A673 (cell line): ENCODE results near the gene OR7A17. TPM values are rescaled to one million over a fixed set of nuclear protein-coding genes. Genes with fewer than 3 reads are reported as not detected.

Experiments
- BruUV-seq: library from RNA; stranded (reverse); fragments of 400-500 nt; replicated peaks from 2 replicates; lab custom pipeline; 2021; lab: Mats Ljungman, UMichigan
- CTCF ChIA-PET: fragments of 300-600 bp; sonication (Branson Sonifier 250); formaldehyde crosslinking; loops from one replicate; lab custom pipeline; 2022; ENCODE audit warnings: antibody characterized with exemption; lab: Charles Lee
- POLR2A ChIA-PET: fragments of 300-600 bp; sonication (Branson Sonifier 250); formaldehyde crosslinking; loops from one replicate; lab custom pipeline; 2022; ENCODE audit warnings: antibody characterized with exemption; ENCODE audit not compliant: low non-redundant PET; lab: Charles Lee
- DNase-seq: peaks from one replicate; pipeline ENCODE4 v3.0.0-alpha.2; 2015; ENCODE audit warnings: low spot score
- H3K27ac ChIP-seq: fragments of 200-600 bp; sonication (generic); 2 replicates; pipeline ENCODE4 v1.5.1; 2016; ENCODE audit warnings: mixed run types, low read depth, mild to moderate bottlenecking, mixed read lengths, antibody characterized with exemption, low read length; ENCODE audit not compliant: poor library complexity, severe bottlenecking
- H3K27me3 ChIP-seq: fragments of 200-600 bp; sonication (generic); replicated peaks from 2 replicates; pipeline ENCODE4 v1.6.1; 2017; ENCODE audit warnings: mixed run types, low read depth, mild to moderate bottlenecking, mixed read lengths, antibody characterized with exemption, low read length; ENCODE audit not compliant: insufficient read depth, poor library complexity
- H3K36me3 ChIP-seq: fragments of 200-600 bp; sonication (generic); 2 replicates; pipeline ENCODE4 v1.6.1; 2016; ENCODE audit warnings: mixed run types, mild to moderate bottlenecking, mixed read lengths, antibody characterized with exemption, low read length; ENCODE audit not compliant: insufficient read depth, poor library complexity, severe bottlenecking
- H3K4me1 ChIP-seq: fragments of 200-600 bp; sonication (generic); 2 replicates; pipeline ENCODE4 v1.6.1; 2017; ENCODE audit warnings: mixed run types, mild to moderate bottlenecking, mixed read lengths, antibody characterized with exemption, low read length; ENCODE audit not compliant: insufficient read depth, poor library complexity, severe bottlenecking
- H3K4me3 ChIP-seq: fragments of 200-600 bp; sonication (generic); 2 replicates; pipeline ENCODE4 v1.5.1; 2016; ENCODE audit warnings: low read depth, mixed run types, mild to moderate bottlenecking, mixed read lengths, low read length; ENCODE audit not compliant: poor library complexity, severe bottlenecking
- H3K9me3 ChIP-seq: fragments of 200-600 bp; sonication (generic); 2 replicates; pipeline ENCODE4 v1.6.1; 2016; ENCODE audit warnings: mixed run types, low read depth, mild to moderate bottlenecking, mixed read lengths, antibody characterized with exemption, low read length; ENCODE audit not compliant: poor library complexity, severe bottlenecking
- EZH2 ChIP-seq: fragments of 200-600 bp; sonication (generic); IDR thresholded peaks from 2 replicates; pipeline ENCODE4 v1.6.1; 2017; ENCODE audit warnings: borderline replicate concordance, low read depth, mild to moderate bottlenecking, mixed read lengths, antibody characterized with exemption, low read length; ENCODE audit not compliant: poor library complexity, severe bottlenecking
- intact Hi-C: fragments of 100-400 bp; cut with micrococcal nuclease; formaldehyde crosslinking; loops from one replicate; pipeline ENCODE4 v1.10.0; 2022; ENCODE audit not compliant: unreplicated experiment
- total RNA-seq: library from RNA; stranded (reverse); gene quantifications from 2 replicates; pipeline ENCODE4 v1.2.3, GENCODE V29; 2021
- TF ChIP-seq, protein P1 (sequence below): fragments of 300-800, 200-600 bp; sonication (generic); conservative IDR thresholded peaks from 2 replicates; pipeline ENCODE4 v1.5.1; 2017; ENCODE audit warnings: low read depth, mild to moderate bottlenecking, antibody characterized with exemption, low read length, moderate library complexity, mixed read lengths

The OR7A17 gene
- total RNA-seq, 1 experiment from 2014 or later, result not detected

DNA sequence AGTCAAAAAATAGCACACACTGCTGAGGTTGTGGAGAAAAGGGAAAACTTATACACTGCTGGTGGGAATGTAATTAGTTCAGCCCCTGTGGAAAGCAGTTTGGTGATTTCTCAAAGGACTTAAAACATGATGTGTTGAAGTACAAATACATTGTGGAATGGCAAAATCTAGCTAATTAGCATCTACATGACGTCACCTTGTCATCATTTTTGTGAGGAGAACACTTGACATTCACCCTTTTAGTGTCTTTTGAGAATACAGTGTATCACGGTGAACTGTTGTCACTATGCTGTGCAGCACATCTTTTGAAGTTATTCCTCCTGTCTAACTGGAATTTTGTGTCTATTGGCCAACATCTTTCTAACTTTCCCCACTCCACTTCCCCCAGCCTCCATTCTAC is 42.8 kb downstream of the OR7A17 start:
- POLR2A ChIA-PET, result no interaction called here
- Histone ChIP-seq H3K36me3 (no peaks in the 10 kb centered on the region), H3K4me1 (no peaks in the 10 kb centered on the region), H3K27me3 (peaks cover 16% of the 10 kb centered on the region), H3K27ac (no peak overlapping the region), H3K9me3 (no peaks in the 10 kb centered on the region), H3K4me3 (no peak overlapping the region)
- no peak for TF ChIP-seq EZH2
- TF ChIP-seq, protein P1, sequence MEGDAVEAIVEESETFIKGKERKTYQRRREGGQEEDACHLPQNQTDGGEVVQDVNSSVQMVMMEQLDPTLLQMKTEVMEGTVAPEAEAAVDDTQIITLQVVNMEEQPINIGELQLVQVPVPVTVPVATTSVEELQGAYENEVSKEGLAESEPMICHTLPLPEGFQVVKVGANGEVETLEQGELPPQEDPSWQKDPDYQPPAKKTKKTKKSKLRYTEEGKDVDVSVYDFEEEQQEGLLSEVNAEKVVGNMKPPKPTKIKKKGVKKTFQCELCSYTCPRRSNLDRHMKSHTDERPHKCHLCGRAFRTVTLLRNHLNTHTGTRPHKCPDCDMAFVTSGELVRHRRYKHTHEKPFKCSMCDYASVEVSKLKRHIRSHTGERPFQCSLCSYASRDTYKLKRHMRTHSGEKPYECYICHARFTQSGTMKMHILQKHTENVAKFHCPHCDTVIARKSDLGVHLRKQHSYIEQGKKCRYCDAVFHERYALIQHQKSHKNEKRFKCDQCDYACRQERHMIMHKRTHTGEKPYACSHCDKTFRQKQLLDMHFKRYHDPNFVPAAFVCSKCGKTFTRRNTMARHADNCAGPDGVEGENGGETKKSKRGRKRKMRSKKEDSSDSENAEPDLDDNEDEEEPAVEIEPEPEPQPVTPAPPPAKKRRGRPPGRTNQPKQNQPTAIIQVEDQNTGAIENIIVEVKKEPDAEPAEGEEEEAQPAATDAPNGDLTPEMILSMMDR, result no peak
- no peak for DNase-seq
- CTCF ChIA-PET, result no interaction called here
- intact Hi-C loops, result no loop called here
- no TSS peak for BruUV-seq

DNA sequence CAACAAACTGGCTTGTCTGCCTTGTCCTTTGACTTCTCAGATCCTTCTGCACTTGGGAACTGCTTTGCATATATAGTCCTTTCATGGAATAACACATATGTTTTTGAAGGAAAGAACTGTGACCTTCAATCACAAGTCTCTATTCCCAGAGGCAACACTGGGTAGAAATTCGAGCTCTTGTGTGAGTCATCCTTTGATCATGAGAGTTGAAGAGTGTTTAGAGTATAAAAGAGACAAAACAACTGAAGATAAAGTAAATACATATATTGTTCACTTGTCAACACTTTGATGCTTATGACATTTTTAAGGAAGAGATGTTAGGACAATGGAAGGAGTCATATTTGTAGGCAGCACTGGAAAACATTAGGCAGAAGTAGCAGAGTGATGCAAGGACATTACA is 45.7 kb downstream of the OR7A17 start:
- no peak overlapping the region for H3K27ac ChIP-seq
- H3K4me1 ChIP-seq, result no peaks in the 10 kb centered on the region
- intact Hi-C loops, result no loop called here
- POLR2A ChIA-PET, result no interaction called here
- TF ChIP-seq, protein P1, result no peak
- no peak for TF ChIP-seq EZH2
- DNase-seq, result no peak
- H3K36me3 ChIP-seq, result no peaks in the 10 kb centered on the region
- H3K4me3 ChIP-seq, result no peak overlapping the region
- peaks cover 6% of the 10 kb centered on the region for H3K27me3 ChIP-seq
- H3K9me3 ChIP-seq, result no peaks in the 10 kb centered on the region
- no TSS peak for BruUV-seq
- CTCF ChIA-PET, result no interaction called here

DNA sequence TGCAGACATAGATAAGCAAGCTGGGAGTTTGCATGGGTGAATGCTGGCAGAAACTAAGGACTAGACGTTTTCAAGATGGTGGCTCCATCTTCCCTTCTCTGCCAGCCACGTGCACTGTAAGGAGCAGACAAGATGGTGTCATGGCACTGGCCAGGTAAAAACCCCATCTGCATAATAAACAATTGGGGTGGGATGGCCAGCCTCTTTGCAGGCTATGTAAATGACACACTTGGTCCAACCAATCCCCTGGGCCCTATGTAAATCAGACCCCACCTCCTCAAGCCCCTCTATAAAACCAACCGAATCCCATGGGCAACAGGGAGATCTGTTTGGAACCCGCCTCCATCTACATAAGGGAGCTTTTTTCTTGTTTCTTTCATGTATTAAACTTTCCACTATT is 48.5 kb downstream of the OR7A17 start:
- ChIA-PET POLR2A (no interaction called here), CTCF (no interaction called here)
- H3K36me3 ChIP-seq, result no peaks in the 10 kb centered on the region
- intact Hi-C loops, result no loop called here
- H3K4me1 ChIP-seq, result no peaks in the 10 kb centered on the region
- DNase-seq, result no peak
- no peak overlapping the region for H3K27ac ChIP-seq
- no peaks in the 10 kb centered on the region for H3K27me3 ChIP-seq
- TF ChIP-seq EZH2, result no peak
- TF ChIP-seq, protein P1, result no peak
- no TSS peak for BruUV-seq
- H3K9me3 ChIP-seq, result no peaks in the 10 kb centered on the region
- H3K4me3 ChIP-seq, result no peak overlapping the region
